D721Med (cell line): Measurements from ENCODE around the gene TMPRSS9.
"Not testable (repeated sequence)": the region's sequence is repeated elsewhere in the genome, so short reads cannot be mapped to it uniquely, and the experiment has no call there.

Experiments used
- DNase-seq: peaks from one replicate; pipeline ENCODE4 v3.0.0; 2011; ENCODE audit warnings: low spot score; ENCODE audit not compliant: insufficient read length
- FAIRE-seq: peaks from 2 replicates; lab custom pipeline; 2011; peaks lifted over from hg19 to GRCh38; lab: Jason Lieb, UNC
- TF ChIP-seq, protein P1 (sequence below): IDR thresholded peaks from 2 replicates; pipeline ENCODE4 v1.5.1; 2012; ENCODE audit warnings: mild to moderate bottlenecking, control low read depth; ENCODE audit not compliant: insufficient read depth; ENCODE audit errors: missing control alignments

The TMPRSS9 gene

DNA sequence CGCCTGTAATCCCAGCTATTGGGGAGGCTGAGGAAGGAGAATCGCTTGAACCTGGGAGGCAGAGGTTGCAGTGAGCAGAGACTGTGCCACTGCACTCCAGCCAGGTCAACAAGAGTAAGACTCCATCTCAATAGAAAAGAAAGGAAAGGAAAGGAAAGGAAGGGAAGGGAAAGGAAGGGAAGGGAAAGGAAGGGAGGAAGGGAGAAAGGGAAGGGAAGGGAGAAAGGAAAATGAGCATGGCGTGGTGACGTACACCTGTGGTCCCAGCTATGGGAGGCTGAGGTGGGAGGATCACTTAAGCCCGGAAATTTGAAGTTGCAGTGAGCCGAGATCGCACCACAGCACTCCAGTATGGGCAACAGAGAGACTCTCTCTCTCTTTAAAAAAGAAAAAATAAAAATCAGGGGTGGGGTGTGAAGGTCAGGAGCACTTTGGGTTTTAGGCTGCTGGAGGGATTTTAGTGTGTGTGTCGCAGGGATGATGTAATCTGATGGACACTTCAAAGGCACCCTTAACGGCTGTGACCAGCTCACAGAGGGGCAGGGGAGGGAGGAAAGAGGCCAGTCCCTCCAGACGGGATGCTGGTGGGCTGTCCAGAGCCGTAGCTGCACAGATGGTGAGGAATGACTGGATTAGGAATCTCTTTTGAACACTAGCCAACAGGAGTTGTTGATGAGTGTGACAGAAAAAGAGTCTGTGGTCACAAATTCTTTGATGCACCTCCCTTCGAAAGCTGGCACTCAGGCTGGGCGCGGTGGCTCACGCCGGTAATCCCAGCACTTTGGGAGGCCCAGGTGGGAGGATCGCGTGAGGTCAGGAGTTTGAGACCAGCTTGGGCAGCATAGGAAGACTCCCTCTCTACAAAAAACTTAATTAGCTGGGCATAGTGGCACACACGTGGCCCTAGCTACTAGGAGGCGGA lies 27.6 kb downstream of the TMPRSS9 start:
- FAIRE-seq: no peak
- TF ChIP-seq, protein P1, sequence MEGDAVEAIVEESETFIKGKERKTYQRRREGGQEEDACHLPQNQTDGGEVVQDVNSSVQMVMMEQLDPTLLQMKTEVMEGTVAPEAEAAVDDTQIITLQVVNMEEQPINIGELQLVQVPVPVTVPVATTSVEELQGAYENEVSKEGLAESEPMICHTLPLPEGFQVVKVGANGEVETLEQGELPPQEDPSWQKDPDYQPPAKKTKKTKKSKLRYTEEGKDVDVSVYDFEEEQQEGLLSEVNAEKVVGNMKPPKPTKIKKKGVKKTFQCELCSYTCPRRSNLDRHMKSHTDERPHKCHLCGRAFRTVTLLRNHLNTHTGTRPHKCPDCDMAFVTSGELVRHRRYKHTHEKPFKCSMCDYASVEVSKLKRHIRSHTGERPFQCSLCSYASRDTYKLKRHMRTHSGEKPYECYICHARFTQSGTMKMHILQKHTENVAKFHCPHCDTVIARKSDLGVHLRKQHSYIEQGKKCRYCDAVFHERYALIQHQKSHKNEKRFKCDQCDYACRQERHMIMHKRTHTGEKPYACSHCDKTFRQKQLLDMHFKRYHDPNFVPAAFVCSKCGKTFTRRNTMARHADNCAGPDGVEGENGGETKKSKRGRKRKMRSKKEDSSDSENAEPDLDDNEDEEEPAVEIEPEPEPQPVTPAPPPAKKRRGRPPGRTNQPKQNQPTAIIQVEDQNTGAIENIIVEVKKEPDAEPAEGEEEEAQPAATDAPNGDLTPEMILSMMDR: no peak
- no peak for DNase-seq

DNA sequence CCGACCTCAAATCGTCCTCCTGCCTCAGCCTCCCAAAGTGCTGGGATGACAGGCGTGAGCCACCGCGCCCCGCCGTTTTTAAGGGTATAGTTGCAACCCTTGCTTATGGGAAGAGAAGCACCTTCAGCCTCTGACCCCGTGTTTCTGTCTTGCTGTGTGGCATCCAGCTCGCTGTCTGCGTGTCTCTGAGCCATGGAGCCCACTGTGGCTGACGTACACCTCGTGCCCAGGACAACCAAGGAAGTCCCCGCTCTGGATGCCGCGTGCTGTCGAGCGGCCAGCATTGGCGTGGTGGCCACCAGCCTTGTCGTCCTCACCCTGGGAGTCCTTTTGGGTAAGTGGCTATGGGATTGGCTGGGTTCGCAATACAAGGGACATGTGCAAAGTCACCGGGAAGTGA lies 29.5 kb downstream of the TMPRSS9 start:
- TF ChIP-seq, protein P1: no peak
- FAIRE-seq: no peak
- no peak for DNase-seq

- DNase-seq: no peak
Observed at GRCh38 chr19:2391118-2391725, 31.2 kb downstream of the TMPRSS9 start.

GRCh38 chr19:2392366-2392765 lies 32.3 kb downstream of the TMPRSS9 start:
- no peak for DNase-seq
- FAIRE-seq: no peak

More at GRCh38 chr19:2391118-2391725, 31.2 kb downstream of the TMPRSS9 start:
- TF ChIP-seq, protein P1: peak; percentile 75
- no peak for FAIRE-seq

GRCh38 chr19:2392899-2393298 lies 32.8 kb downstream of the TMPRSS9 start:
- not testable (repeated sequence) for FAIRE-seq, DNase-seq

More at GRCh38 chr19:2392366-2392765, 32.3 kb downstream of the TMPRSS9 start:
- TF ChIP-seq, protein P1: no peak

GRCh38 chr19:2394054-2394441 lies 34.0 kb downstream of the TMPRSS9 start:
- DNase-seq (no peak), FAIRE-seq (no peak)
- TF ChIP-seq, protein P1: no peak

GRCh38 chr19:2394442-2395292 lies 34.6 kb downstream of the TMPRSS9 start:
- TF ChIP-seq, protein P1: no peak
- DNase-seq (no peak), FAIRE-seq (no peak)

GRCh38 chr19:2395293-2395829 lies 35.3 kb downstream of the TMPRSS9 start:
- DNase-seq, FAIRE-seq: not testable (repeated sequence)

DNA sequence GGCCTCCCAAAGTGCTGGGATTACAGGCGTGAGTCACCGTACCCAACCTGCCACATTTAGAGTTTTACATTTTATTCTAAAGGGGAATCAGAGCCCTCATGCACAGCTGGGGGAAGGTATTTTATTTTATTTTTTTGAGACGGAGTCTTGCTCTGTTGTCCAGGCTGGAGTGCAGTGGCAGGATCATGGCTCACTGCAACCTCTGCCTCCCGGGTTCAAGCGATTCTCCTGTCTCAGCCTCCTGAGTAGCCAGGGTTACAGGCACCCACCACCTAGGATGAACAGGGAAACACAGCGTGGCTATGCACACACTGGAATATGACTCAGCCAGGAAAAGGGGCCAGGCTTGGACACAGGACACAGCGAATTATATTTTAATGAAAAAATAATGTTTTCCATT lies 37.1 kb downstream of the TMPRSS9 start:
- not testable (repeated sequence) for DNase-seq, FAIRE-seq
